Measurements from ENCODE around the gene AEBP1.

The AEBP1 gene

DNA sequence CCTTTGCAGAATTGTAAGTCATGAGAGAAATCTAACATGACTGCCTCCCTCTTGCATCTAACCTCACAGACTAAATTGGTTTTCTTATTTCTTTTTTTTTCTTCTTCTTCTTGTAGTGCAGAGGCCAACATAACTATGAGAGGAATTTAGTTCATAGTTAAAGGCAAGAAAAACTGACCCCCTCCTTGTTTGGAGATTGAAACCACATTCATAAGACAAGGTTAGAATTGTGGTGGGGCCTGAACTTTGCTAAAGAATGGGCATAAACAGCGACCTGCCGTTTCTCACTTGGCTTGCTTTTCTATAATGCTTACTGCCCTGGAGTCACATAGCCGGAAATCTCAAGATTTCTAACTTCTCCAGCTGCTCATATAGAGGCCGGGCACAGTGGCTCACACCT, 19.4 kb upstream of the AEBP1 start:
- no peak for DNase-seq (ENCODE audit: low read depth in 2 of 2)

GRCh38 chr7:44085546-44085945, 18.6 kb upstream of the AEBP1 start:
- no peak for DNase-seq (ENCODE audit: low read depth in 2 of 2)

DNA sequence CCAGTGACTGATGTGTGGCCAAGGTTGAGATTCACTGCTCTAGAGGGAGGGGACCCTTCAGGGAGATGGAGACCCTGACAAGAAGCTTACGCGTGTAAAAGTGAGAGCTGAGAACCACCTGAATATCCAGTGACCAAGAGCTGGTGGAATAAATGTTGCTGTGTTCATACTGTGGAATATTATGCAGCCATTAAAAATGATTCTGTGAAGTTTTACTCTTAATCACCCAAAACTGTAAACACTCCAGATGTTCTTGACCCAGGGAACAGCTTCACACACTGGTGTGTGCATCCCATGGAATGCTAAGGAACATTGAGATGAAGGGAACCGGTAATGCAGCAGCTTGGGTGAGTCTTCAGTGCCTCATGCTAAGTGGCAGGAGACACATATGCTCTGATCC, 17.5 kb upstream of the AEBP1 start:
- no peak for DNase-seq (ENCODE audit: low read depth in 2 of 2)

GRCh38 chr7:44087911-44088838, 16.0 kb upstream of the AEBP1 start:
- DNase-seq (ENCODE audit: low read depth in 2 of 2): no peak

GRCh38 chr7:44093102-44093641, 11.0 kb upstream of the AEBP1 start:
- no peak for DNase-seq (ENCODE audit: low read depth in 2 of 2)

- DNase-seq (ENCODE audit: low read depth in 2 of 2): no peak
Measured at GRCh38 chr7:44094365-44094764, 9.8 kb upstream of the AEBP1 start.

- DNase-seq (ENCODE audit: low read depth in 2 of 2): no peak
Measured at GRCh38 chr7:44094883-44095592, 9.1 kb upstream of the AEBP1 start.

- DNase-seq (ENCODE audit: low read depth in 2 of 2): no peak
Measured at GRCh38 chr7:44095781-44096180, 8.4 kb upstream of the AEBP1 start.

GRCh38 chr7:44096326-44096881, 7.7 kb upstream of the AEBP1 start:
- DNase-seq (ENCODE audit: low read depth in 2 of 2): no peak

GRCh38 chr7:44097064-44097932, 6.8 kb upstream of the AEBP1 start:
- no peak for DNase-seq (ENCODE audit: low read depth in 2 of 2)

DNA sequence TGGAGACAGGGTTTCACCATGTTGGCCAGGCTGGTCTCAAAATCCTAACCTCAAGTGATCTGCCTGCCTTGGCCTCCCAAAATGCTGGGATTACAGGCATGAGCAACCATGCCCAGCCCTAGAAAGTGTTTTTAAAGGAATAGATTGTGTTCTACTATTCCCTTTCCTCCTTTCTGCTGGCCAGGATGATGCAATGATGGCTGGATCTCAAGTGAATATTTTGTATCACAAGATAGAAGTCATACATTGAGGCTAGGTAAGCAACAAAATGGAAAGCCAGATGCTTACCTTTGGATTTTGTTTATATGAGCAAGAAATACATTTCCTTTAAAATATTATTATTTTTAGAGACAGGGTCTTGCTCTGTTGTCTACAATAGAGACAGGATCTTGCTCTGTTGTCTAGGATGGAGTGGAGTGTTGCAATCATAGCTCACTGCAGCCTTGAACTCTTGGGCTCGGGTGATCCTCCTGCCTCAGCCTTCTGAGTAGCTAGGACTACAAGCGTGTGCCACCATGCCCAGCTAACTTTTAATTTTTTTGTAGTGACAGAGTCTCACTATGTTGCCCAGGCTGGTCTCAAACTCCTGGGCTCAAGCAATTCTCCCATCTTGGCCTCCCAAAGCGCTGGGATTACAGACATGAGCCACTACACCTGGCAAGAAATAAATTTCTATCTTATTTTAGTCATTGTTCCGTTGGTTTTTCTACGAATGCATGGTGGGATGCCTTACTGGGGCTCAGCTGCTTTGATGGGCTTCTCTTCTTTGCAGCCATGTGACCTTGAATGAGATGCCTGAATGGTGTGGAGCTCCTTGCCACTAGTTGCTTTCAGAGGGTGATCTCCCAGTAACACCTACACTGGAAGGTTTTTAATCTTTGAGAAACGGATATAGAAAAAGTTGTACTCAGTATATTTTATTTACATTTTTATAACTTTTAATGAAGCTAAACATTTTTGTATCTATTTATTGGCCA, 5.8 kb upstream of the AEBP1 start:
- no peak for DNase-seq (ENCODE audit: low read depth in 2 of 2)

DNA sequence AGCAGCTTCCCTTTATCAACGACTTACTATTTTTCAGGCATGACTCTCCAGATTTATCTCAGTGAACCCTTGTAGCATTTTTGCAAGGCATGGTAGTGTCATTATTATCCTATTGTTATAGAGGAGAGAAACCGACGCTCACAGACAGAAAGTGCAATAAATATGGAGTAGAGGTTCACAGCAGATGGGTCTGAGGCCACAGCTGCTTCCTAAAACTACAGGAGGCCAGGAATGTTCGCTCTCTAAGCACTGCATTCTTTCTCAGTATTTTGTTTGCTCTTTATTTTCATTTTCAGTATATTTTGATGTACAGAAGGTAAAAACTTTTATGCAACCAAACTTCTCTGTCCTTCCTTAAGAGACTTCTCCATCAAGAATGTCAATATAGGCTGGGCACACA, 4.5 kb upstream of the AEBP1 start:
- DNase-seq (ENCODE audit: low read depth in 2 of 2): no peak

- DNase-seq (ENCODE audit: low read depth in 2 of 2): no peak
Measured at GRCh38 chr7:44100458-44101302, 3.5 kb upstream of the AEBP1 start.

DNA sequence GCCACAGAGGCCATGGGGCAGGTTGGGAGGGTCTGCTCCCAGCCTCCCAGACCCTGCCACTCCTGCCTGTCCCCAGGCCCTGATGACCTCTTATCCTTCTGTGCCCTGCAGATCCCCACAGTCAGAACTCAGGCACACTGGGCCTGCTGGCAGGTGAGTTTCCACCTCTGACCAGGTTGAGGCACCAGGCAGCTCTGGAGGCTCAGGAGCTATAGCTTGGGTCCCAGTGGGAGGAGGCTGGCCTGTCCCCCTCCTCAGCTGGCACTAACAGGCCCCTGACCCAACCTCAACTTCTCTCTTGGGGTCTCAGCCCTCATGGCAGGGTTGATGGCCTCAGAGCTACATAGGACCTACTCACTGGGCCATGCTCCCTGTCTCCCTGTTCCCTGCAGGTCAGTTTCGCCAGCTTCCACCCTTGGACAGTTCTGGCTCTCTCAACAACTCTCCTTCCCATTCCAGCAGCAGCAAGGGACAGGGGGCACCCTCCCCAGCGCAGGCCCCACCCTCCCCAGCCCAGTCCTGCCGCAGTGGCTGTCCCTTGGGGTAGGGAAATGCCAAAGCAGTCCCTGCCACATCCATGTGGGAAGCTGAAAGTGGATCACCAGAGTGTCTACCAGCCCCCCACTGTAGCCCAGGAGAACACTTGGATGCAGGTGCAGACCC, 2.7 kb upstream of the AEBP1 start:
- no peak for DNase-seq (ENCODE audit: low read depth in 2 of 2)

GRCh38 chr7:44101966-44102845, 1.9 kb upstream of the AEBP1 start:
- DNase-seq (ENCODE audit: low read depth in 2 of 2): no peak

DNA sequence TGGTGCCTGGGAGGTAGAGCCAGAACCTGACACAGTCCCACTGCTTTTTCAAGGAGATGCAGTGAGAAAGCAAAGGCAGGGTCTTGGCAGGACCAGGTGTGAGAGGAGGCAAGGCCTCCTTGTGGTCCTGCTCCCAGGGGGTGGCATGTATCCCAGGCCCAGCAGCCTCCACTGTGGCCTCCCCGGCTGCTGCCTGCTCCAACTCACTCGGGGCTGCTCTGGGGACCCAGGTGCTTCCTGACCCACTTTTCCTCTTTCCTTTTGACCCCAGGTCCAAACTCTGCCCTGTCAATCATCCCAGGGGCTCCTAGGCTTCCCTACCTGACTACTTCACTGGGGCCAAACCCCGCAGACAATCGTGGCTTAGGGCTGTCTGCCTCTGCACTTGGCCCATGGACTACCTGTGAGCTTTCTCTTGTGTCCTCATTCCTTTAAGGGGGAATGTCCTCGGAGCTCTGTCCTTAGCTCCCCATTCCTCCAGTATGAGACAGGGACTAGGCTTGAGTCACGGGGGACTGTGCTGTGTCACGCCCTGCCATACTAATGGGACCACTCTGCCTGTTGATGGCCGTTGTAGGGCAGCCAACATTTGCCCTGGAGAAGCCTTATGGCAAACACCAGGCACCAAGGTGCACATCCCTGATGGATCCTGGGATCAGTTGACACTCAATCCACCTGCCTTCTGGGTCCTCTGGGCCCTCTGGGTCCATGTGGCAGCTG, 1.1 kb upstream of the AEBP1 start:
- no peak for DNase-seq (ENCODE audit: low read depth in 2 of 2)

GRCh38 chr7:44103566-44103922, 601 bp upstream of the AEBP1 start:
- DNase-seq (ENCODE audit: low read depth in 2 of 2): no peak

Measured in stimulated activated CD4-positive, alpha-beta T cell treated with anti-CD3 and anti-CD28 coated beads, Interleukin-4, amount 100 ng/mL, for 48 hours (primary cell).